PFSK-1 (cell line): ENCODE measurements around the gene ZBTB37.

Source experiments
- POLR2AphosphoS5 ChIP-seq: IDR thresholded peaks from 2 replicates; pipeline ENCODE4 v1.6.1; 2012; ENCODE audit warnings: low read depth, mild to moderate bottlenecking, control low read depth, low read length, moderate library complexity
- SIN3A ChIP-seq: IDR thresholded peaks from 2 replicates; pipeline ENCODE4 v1.6.1; 2012; ENCODE audit warnings: mild to moderate bottlenecking, low read length, moderate library complexity, borderline replicate concordance; ENCODE audit not compliant: insufficient read depth
- TAF1 ChIP-seq: IDR thresholded peaks from 2 replicates; pipeline ENCODE4 v1.6.1; 2012; ENCODE audit warnings: low read length, control low read depth, borderline replicate concordance; ENCODE audit not compliant: insufficient read depth

GRCh38 chr1:173893611-173894010 lies 25.4 kb downstream of the ZBTB37 start:
- TF ChIP-seq POLR2AphosphoS5 (no peak), TAF1 (no peak), SIN3A (no peak)
